Measurements from ENCODE around the gene TBC1D8.

GRCh38 chr2:101193033-101193626 is 41.9 kb upstream of the TBC1D8 start:
- no peak for TF ChIP-seq POLR2A (IDR thresholded peaks at IDR 0.05)
- no peak for TF ChIP-seq CTCF (IDR thresholded peaks at IDR 0.05)
